Choroid plexus epithelial cell (primary cell): ENCODE measurements around the gene CD300C.

ENCODE experiments used
- DNase-seq: peaks from one replicate; pipeline ENCODE4 v3.0.0-alpha.2; 2010; ENCODE audit warnings: low read depth
- H3K4me3 ChIP-seq: 2 replicates; pipeline ENCODE4 v1.5.1; 2011; ENCODE audit warnings: low read depth, mild to moderate bottlenecking, control low read depth, low read length, moderate library complexity
- CTCF ChIP-seq: conservative IDR thresholded peaks from 2 replicates; pipeline ENCODE4 v1.5.1; 2011; ENCODE audit warnings: low read depth, mild to moderate bottlenecking, control low read depth, inconsistent platforms, low read length, moderate library complexity

The CD300C gene

DNA sequence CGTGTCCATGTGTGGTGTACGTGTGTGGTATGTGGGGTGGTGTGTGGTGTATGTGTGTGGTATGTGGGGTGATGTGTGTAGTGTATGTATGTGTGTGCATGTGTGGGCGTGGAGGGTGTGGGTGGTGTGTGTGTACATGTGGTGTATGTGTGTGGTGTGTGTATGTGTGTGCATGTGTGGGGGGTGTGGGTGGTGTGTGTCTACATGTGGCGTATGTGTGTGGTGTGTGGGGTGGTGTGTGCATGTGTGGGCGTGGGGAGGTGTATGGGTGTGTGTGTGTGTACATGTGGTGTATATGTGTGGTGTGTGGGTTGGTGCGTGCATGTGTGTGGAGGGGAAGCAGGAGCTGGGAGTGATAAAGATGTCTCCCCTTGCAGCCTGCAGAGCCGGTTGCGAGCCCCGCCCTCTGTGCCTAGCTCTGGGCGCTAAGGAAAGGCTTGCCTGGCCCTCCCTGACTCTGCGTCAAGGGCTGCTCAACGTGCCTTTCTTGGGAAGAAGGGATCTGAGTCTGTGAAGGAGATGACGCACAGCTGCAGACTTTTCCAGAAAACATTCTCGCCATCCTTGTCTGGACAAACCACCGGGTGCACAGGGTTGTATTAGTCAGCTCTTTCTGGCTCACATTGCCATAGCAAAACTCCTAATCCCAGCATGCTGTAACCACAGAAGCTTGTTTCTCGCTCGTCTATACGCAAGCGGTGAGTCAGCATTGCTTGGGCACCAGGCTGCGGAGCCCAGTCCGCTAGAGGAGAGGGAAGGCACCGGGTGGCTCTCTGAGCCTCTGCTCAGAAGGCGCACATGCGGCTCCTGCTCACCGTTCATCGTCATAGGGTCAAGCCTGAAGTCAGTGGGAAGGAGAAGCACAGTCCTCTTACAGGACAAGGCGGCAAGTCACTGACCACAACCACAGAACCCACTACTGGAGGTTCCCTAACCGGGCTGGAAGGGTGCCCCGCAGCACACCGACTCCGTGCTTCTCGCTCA, 23.4 kb upstream of the CD300C start:
- peak; percentile 92 for DNase-seq
- TF ChIP-seq CTCF, result no peak
- no peak overlapping the region for H3K4me3 ChIP-seq

DNA sequence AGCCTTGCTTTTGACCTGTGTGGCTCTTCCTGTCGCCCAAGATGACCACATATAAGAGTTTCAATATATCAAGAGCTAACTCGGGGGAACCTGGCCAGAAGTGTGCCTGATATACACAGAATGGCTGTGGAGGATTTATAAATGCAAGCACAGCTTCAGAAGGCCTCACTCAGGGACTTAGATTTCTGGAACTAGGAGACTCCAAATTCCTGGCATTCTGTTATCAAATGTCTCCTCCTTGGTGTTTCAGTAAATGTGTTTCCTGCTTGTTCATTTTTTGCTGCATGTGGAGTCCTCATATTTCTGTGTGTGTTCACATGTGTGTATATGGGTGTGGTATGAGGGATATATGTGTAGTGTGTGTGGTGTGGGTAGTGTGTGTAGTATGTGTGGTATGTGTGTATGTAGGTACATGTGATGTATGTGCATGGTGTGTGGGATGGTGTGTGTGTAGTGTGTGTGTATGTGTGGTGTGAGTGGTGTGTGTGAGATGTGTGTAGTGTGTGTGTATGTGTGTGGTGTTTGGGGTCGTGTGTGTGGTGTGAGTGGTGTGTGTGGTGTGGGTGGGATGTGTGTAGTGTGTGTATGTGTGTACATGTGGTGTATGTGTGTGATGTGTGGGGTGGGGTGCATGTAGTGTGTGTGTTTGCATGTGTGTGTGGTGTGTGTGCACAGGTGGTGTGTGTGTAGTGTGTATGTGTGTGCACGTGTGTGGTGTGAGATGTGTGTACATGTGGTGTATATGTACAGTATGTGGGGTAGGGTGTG, 22.4 kb upstream of the CD300C start:
- H3K4me3 ChIP-seq, result no peak overlapping the region
- TF ChIP-seq CTCF, result no peak
- DNase-seq, result no peak

DNA sequence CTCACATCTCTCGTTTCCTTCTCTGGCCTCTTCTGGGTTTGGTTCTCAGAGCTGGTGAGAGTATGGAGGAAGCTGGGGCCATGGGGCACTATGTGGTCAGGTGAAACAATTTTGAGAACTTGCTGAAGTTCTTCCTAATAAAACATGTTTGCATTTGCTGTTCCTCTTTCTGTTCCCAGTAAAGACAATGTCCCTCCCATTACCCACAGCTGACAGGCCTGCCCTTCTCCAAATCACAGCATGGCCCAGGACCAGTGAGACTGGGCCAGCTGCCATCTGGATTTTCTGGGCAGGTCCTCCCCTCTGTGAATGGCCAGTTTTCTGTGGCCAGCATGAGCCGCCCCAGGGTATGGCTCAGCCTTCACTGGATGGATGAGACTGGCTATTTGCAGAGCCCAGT, 21.5 kb upstream of the CD300C start, which contains the start of gene CD300H:
TSS of gene CD300H (minus strand) at position 113 of the 400 bp plus-strand sequence.
- DNase-seq, result no peak
- TF ChIP-seq CTCF, result no peak
- H3K4me3 ChIP-seq, result no peak within 1 kb of the TSS

DNA sequence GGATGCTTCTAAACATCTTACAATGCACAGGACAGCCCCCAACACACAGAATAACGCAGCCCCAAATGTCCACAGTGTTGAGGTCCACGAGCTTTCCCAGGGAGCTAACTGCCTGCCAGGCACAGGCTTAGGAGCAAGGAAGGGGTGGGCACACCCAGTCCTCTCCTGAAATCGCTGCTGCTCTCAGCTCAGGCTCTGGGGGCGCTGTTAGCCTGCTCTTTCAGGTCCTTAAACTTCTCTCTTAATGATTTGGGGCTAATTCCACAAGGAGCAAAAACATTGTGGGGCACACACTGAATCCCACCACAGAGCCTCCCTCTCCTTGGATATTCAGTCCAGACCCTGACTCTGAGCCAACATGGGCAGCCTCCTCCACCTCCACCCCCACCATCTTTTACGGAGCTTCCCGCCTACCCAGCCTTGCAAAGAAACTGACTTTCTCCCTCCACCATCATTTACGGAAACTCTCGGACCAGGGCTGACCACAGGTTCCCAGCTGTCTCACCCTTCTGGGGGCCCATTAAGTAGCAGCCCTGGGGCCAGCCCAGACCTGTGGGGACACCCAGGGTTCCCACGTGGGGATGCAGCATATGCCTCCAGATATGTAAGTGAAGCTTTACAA, 20.3 kb upstream of the CD300C start:
- peak; percentile 23 for DNase-seq
- TF ChIP-seq CTCF, result peak; percentile 50

GRCh38 chr17:74565126-74565525, 19.2 kb upstream of the CD300C start:
- TF ChIP-seq CTCF, result no peak
- DNase-seq, result no peak
- H3K4me3 ChIP-seq, result no peak overlapping the region

More for the DNA sequence above, 20.3 kb upstream of the CD300C start:
- no peak overlapping the region for H3K4me3 ChIP-seq

DNA sequence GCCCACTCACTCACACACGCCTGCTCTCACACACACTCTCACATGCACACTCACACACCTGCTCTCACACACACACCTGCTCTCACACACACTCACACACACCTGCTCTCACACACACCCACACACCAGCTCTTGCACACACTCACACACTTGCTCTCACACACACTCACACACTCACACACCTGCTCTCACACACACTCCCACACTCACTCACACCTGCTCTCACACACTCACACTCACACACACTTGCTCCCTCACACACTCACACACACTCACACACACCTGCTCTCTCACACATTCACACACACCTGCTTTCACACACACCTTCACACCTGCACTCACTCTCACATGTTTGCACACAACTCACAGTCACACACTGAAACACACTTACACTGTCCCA, 17.4 kb upstream of the CD300C start:
- no peak overlapping the region for H3K4me3 ChIP-seq
- TF ChIP-seq CTCF, result no peak
- no peak for DNase-seq
